ENCODE data around the gene BDH1.

DNA sequence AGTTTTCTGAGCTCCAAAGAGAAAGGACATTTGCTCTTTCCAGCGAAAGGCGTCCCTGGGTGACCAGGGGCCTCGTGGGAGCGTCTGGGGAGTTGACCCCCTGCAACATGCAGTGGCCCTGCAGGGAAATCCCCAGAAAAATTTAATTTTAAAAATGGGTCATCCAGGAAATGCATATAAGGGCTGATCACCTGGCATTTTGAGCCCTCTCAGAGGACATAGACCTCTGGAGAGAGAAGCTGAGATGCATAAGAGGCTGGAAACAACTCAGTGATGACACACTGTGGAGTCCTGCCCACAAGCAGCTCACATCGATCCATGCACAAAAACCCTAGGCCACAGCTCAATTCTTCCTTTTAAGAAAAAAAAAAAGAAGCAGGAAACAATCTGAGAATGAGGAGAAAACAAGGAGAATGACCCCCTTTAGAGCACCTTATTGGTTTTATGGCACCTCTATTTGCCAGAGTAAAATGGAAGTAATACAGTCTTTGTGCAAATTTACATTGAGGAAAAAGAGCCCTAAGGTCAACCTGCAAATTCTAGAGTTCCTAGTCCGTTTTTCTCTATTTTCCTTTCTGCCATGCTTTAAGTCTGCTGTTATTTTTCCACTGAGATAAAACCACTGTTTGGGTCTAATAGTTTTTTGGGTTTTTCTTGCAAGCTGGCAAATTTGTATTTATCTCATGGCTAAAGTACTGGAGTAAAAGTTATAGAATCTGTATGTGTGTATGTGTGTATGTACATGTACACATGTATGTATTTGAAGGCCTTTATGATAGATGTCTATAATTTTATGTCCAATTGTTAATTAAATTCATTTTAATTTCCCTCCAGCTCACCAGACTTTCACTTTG lies 6.9 kb upstream of the BDH1 start:
- TF ChIP-seq EZH2 (optimal IDR thresholded peaks at IDR 0.05; ENCODE audit: low read depth, low read length) (no peak), EZH2phosphoT487 (IDR thresholded peaks at IDR 0.05; ENCODE audit: low read length) (no peak)
- TF ChIP-seq, protein P1, sequence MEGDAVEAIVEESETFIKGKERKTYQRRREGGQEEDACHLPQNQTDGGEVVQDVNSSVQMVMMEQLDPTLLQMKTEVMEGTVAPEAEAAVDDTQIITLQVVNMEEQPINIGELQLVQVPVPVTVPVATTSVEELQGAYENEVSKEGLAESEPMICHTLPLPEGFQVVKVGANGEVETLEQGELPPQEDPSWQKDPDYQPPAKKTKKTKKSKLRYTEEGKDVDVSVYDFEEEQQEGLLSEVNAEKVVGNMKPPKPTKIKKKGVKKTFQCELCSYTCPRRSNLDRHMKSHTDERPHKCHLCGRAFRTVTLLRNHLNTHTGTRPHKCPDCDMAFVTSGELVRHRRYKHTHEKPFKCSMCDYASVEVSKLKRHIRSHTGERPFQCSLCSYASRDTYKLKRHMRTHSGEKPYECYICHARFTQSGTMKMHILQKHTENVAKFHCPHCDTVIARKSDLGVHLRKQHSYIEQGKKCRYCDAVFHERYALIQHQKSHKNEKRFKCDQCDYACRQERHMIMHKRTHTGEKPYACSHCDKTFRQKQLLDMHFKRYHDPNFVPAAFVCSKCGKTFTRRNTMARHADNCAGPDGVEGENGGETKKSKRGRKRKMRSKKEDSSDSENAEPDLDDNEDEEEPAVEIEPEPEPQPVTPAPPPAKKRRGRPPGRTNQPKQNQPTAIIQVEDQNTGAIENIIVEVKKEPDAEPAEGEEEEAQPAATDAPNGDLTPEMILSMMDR (IDR thresholded peaks at IDR 0.05; ENCODE audit: low read length) = no peak

Measured in MM.1S (cell line).